ENCODE data around the gene CYP11A1.

Gene CYP11A1

GRCh38 chr15:74343127-74343796 is 24.2 kb downstream of the CYP11A1 start:
- no peak for DNase-seq (ENCODE audit: low read depth)
- no peak for TF ChIP-seq CTCF (IDR thresholded peaks at IDR 0.05; ENCODE audit: insufficient read depth, low read depth, low read length, missing control alignments)
- H3K4me3 ChIP-seq (ENCODE audit: low read depth, low read length) = no peak overlapping the region

- H3K4me3 ChIP-seq (ENCODE audit: low read depth, low read length) = no peak overlapping the region
- no peak for TF ChIP-seq CTCF (IDR thresholded peaks at IDR 0.05; ENCODE audit: insufficient read depth, low read depth, low read length, missing control alignments)
- DNase-seq (ENCODE audit: low read depth) = no peak
These were observed 27.3 kb downstream of the CYP11A1 start for GRCh38 chr15:74340150-74340549.

GRCh38 chr15:74339371-74339770 is 28.1 kb downstream of the CYP11A1 start:
- H3K4me3 ChIP-seq (ENCODE audit: low read depth, low read length) = no peak overlapping the region
- DNase-seq (ENCODE audit: low read depth) = no peak
- no peak for TF ChIP-seq CTCF (IDR thresholded peaks at IDR 0.05; ENCODE audit: insufficient read depth, low read depth, low read length, missing control alignments)

- H3K4me3 ChIP-seq (ENCODE audit: low read depth, low read length) = no peak overlapping the region
- no peak for DNase-seq (ENCODE audit: low read depth)
- no peak for TF ChIP-seq CTCF (IDR thresholded peaks at IDR 0.05; ENCODE audit: insufficient read depth, low read depth, low read length, missing control alignments)
These were observed 28.8 kb downstream of the CYP11A1 start for GRCh38 chr15:74338676-74339075.

GRCh38 chr15:74337607-74338211 is 29.7 kb downstream of the CYP11A1 start:
- DNase-seq (ENCODE audit: low read depth) = no peak
- H3K4me3 ChIP-seq (ENCODE audit: low read depth, low read length) = no peak overlapping the region
- no peak for TF ChIP-seq CTCF (IDR thresholded peaks at IDR 0.05; ENCODE audit: insufficient read depth, low read depth, low read length, missing control alignments)

GRCh38 chr15:74337146-74337545 is 30.3 kb downstream of the CYP11A1 start:
- DNase-seq (ENCODE audit: low read depth) = no peak
- TF ChIP-seq CTCF (IDR thresholded peaks at IDR 0.05; ENCODE audit: insufficient read depth, low read depth, low read length, missing control alignments) = no peak
- no peak overlapping the region for H3K4me3 ChIP-seq (ENCODE audit: low read depth, low read length)

Measured in GM12865 (cell line).